ENCODE data around the gene RERE. TPM values are rescaled to one million over a fixed set of nuclear protein-coding genes. Genes with fewer than 3 reads are reported as not detected.

RERE gene
- total and polyA plus RNA-seq, 12 donors: 46.5 to 163 (median 139) TPM

GRCh38 chr1:8537991-8538390, 279.4 kb downstream of the RERE start:
- peaks cover 0 to 17% (median 0%) of the 10 kb centered on the region in 9 donors for H3K4me1 ChIP-seq

GRCh38 chr1:8536515-8536914, 280.9 kb downstream of the RERE start:
- no peak for ATAC-seq
- 95% methylated on average over 2 of the region's 2 CpGs for WGBS, 2 donors
- Histone ChIP-seq H3K4me1 (peaks cover 0 to 19% (median 0%) of the 10 kb centered on the region in 9 donors), H3K9me3 (no peaks in the 10 kb centered on the region), H3K4me3 (no peak overlapping the region), H3K27me3 (no peaks in the 10 kb centered on the region), H3K27ac (no peak overlapping the region), H3K36me3 (peaks cover 0 to 36% (median 0%) of the 10 kb centered on the region in 9 donors)
- intact Hi-C loops (cut with DNase I): no loop called here
- no peak for DNase-seq
- no peak for TF ChIP-seq CTCF (IDR thresholded peaks at IDR 0.05)

More at GRCh38 chr1:8537991-8538390, 279.4 kb downstream of the RERE start:
- no peaks in the 10 kb centered on the region for H3K27me3 ChIP-seq
- DNase-seq (no peak), ATAC-seq (no peak)
- TF ChIP-seq CTCF (IDR thresholded peaks at IDR 0.05): no peak
- peaks cover 0 to 36% (median 0%) of the 10 kb centered on the region in 9 donors for H3K36me3 ChIP-seq
- H3K9me3 ChIP-seq: no peaks in the 10 kb centered on the region
- 71 to 72% methylated on average over 2 of the region's 2 CpGs for WGBS, 2 donors
- no peak overlapping the region for H3K27ac ChIP-seq
- H3K4me3 ChIP-seq: no peak overlapping the region
- intact Hi-C loops (cut with DNase I): no loop called here

- no peak for DNase-seq
- no peak overlapping the region for H3K27ac ChIP-seq
- H3K9me3 ChIP-seq: no peaks in the 10 kb centered on the region
- H3K4me1 ChIP-seq: peaks cover 0 to 7% (median 0%) of the 10 kb centered on the region in 9 donors
- no peak overlapping the region for H3K4me3 ChIP-seq
- H3K36me3 ChIP-seq: peaks cover 0 to 21% (median 0%) of the 10 kb centered on the region in 9 donors
- no peak for TF ChIP-seq CTCF (IDR thresholded peaks at IDR 0.05)
- ATAC-seq: no peak
- WGBS, 2 donors: 86 to 87% methylated on average over 1 of the region's 1 CpG
- H3K27me3 ChIP-seq: no peaks in the 10 kb centered on the region
- intact Hi-C loops (cut with DNase I): no loop called here
Observed at GRCh38 chr1:8533907-8534306, 283.5 kb downstream of the RERE start.

- intact Hi-C loops (cut with DNase I): no loop called here
- 90 to 94% methylated on average over 4 of the region's 4 CpGs for whole genome bisulfite sequencing, 2 donors
- Histone ChIP-seq H3K4me3 (no peak overlapping the region), H3K27me3 (no peaks in the 10 kb centered on the region), H3K4me1 (peaks cover 0 to 7% (median 0%) of the 10 kb centered on the region in 9 donors), H3K36me3 (peaks cover 0 to 14% (median 0%) of the 10 kb centered on the region in 9 donors), H3K9me3 (no peaks in the 10 kb centered on the region), H3K27ac (no peak overlapping the region)
- ATAC-seq: no peak
- DNase-seq: no peak
- no peak for TF ChIP-seq CTCF (IDR thresholded peaks at IDR 0.05)
Observed at GRCh38 chr1:8533124-8533523, 284.3 kb downstream of the RERE start.
